ENCODE measurements around the gene MAGT1.

- TF ChIP-seq CTCF (IDR thresholded peaks at IDR 0.05; ENCODE audit: low read depth, low read length) (no peak), EZH2phosphoT487 (IDR thresholded peaks at IDR 0.05; ENCODE audit: low read depth) (no peak)
These were observed 42.1 kb upstream of the MAGT1 start for GRCh38 chrX:77937291-77937690.
